Right lobe of liver (tissue), 4 donors: Measurements from ENCODE around the gene POLR1A.

Experiments used
- CTCF ChIP-seq, 4 donors: fragments of 200-600 bp in 3 of 4; fragments of 450-650 bp in 1 of 4; IDR thresholded peaks; one replicate each; pipeline versions ENCODE4 v1.5.1 to v1.8.0; 2016 to 2022; ENCODE audit warnings: antibody characterized with exemption in 4 of 4, mild to moderate bottlenecking in 2 of 4
- POLR2A ChIP-seq: fragments of 450-650 bp; IDR thresholded peaks from one replicate; pipeline ENCODE4 v1.6.1; 2017; ENCODE audit warnings: antibody characterized with exemption, mild to moderate bottlenecking
- donor health status: DM: no; HTN: no; CAD: no.
- donor health status: DM: no; HTN: no; CAD: no.
- donor health status: DM: no; HTN: yes; CAD: no.

GRCh38 chr2:86036669-86037138, 69.0 kb downstream of the POLR1A start:
- no peak for TF ChIP-seq CTCF (IDR thresholded peaks at IDR 0.05)
- TF ChIP-seq POLR2A = peak; percentile 4
